Measurements from ENCODE around the gene PTPN1. TPM values are rescaled to one million over a fixed set of nuclear protein-coding genes. Genes with fewer than 3 reads are reported as not detected.
A peak's percentile ranks its signal among the peaks of the same experiment; 100 is the strongest.

PTPN1 gene
- total and polyA plus RNA-seq, 2 donors (not counting 3 experiments of a cell fraction or from before 2014, with no cell fraction given): 41.1 to 64.3 TPM

GRCh38 chr20:50496773-50497385, 13.3 kb upstream of the PTPN1 start:
- Histone ChIP-seq H3K9ac (replicated peaks; ENCODE audit: extremely low read depth, insufficient read depth, low read length) (no peak overlapping the region), H3K79me2 (ENCODE audit: control insufficient read depth, insufficient read depth, low read length) (no peaks in the 10 kb centered on the region), H3K27ac (ENCODE audit: insufficient read depth, low read depth, low read length) (peak overlapping the region; percentile 7), H2AFZ (ENCODE audit: low read depth, low read length) (peak overlapping the region; percentile 78), H3K4me2 (ENCODE audit: insufficient read depth, low read length) (peak overlapping the region; percentile 4), H3K36me3 (ENCODE audit: control insufficient read depth in 2 of 2, extremely low read depth in 1 of 2, insufficient read depth in 2 of 2, low read length in 2 of 2) (no peaks in the 10 kb centered on the region), H3K9me1 (replicated peaks; ENCODE audit: control insufficient read depth, extremely low read depth, insufficient read depth, low read length) (no peaks in the 10 kb centered on the region), H3K4me1 (ENCODE audit: control insufficient read depth, extremely low read depth, insufficient read depth, low read length) (peaks cover 23% of the 10 kb centered on the region), H4K20me1 (replicated peaks; ENCODE audit: control insufficient read depth, extremely low read depth, insufficient read depth, low read length) (no peaks in the 10 kb centered on the region), H3K27me3 (ENCODE audit: control insufficient read depth in 2 of 2, insufficient read depth in 2 of 2, low read length in 2 of 2) (no peaks in the 10 kb centered on the region), H3K9me3 (replicated peaks; ENCODE audit: control insufficient read depth, insufficient read depth, low read length) (no peaks in the 10 kb centered on the region), H3K4me3 (replicated peaks in 1 of 3; ENCODE audit: insufficient read depth in 1 of 3, low read depth in 1 of 3, low read length in 3 of 3) (no peak overlapping the region)
- dilution Hi-C loops (cut with MboI; ENCODE audit: extremely low pct_ligation_motif_present, low sequenced_read_pairs) (no loop called here), intact Hi-C loops (cut with micrococcal nuclease) (no loop called here)
- POLR2A ChIA-PET: no interaction called here
- FAIRE-seq: peak; percentile 48
- no TSS peak for BruUV-seq (replicated peaks)
- TF ChIP-seq MYC (IDR thresholded peaks at IDR 0.05; ENCODE audit: low read depth, low read length): no peak
- no peak for TF ChIP-seq POLR2A (IDR thresholded peaks at IDR 0.05; ENCODE audit: low read depth, low read length)
- TF ChIP-seq, protein P1, sequence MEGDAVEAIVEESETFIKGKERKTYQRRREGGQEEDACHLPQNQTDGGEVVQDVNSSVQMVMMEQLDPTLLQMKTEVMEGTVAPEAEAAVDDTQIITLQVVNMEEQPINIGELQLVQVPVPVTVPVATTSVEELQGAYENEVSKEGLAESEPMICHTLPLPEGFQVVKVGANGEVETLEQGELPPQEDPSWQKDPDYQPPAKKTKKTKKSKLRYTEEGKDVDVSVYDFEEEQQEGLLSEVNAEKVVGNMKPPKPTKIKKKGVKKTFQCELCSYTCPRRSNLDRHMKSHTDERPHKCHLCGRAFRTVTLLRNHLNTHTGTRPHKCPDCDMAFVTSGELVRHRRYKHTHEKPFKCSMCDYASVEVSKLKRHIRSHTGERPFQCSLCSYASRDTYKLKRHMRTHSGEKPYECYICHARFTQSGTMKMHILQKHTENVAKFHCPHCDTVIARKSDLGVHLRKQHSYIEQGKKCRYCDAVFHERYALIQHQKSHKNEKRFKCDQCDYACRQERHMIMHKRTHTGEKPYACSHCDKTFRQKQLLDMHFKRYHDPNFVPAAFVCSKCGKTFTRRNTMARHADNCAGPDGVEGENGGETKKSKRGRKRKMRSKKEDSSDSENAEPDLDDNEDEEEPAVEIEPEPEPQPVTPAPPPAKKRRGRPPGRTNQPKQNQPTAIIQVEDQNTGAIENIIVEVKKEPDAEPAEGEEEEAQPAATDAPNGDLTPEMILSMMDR (IDR thresholded peaks at IDR 0.05; ENCODE audit: extremely low read depth in 1 of 2, insufficient read depth in 1 of 2, low read depth in 1 of 2, low read length in 2 of 2): no peak
- no peak for TF ChIP-seq MAX (IDR thresholded peaks at IDR 0.05; ENCODE audit: insufficient read depth, insufficient read length)
- TF ChIP-seq GATA2 (IDR thresholded peaks at IDR 0.05; ENCODE audit: insufficient read depth, insufficient read length, low read depth, low read length): no peak
- TF ChIP-seq FOS (IDR thresholded peaks at IDR 0.05; ENCODE audit: borderline replicate concordance, insufficient read depth, low read length): no peak
- TF ChIP-seq EZH2 (IDR thresholded peaks at IDR 0.05; ENCODE audit: borderline replicate concordance, low read depth, low read length, severe bottlenecking): no peak
- no peak for TF ChIP-seq POLR2AphosphoS5 (IDR thresholded peaks at IDR 0.05; ENCODE audit: insufficient read depth, low read depth, low read length)
- TF ChIP-seq JUN (IDR thresholded peaks at IDR 0.05; ENCODE audit: borderline replicate concordance, insufficient read depth, insufficient read length, low read depth): no peak
- CTCF ChIA-PET: interaction anchor here (1.5 kb wide), 1 partner anchor 26 kb away, joined by 3 read pairs; no protein-coding TSS in a partner anchor
- no peak for DNase-seq (ENCODE audit: low read depth, low spot score)

Data from endothelial cell of umbilical vein (primary cell).